Measurements from ENCODE around the gene TTLL10. TPM values are rescaled to one million over a fixed set of nuclear protein-coding genes. Genes with fewer than 3 reads are reported as not detected.
"Not testable (repeated sequence)": the region's sequence is repeated elsewhere in the genome, so short reads cannot be mapped to it uniquely, and the experiment has no call there.

The TTLL10 gene
- total RNA-seq, 1 donor from 2014 or later = not detected

GRCh38 chr1:1141244-1141910, 32.3 kb upstream of the TTLL10 start:
- no peak for DNase-seq (ENCODE audit: low read depth, low spot score)

- DNase-seq (ENCODE audit: low read depth, low spot score) = no peak
These were observed 31.8 kb upstream of the TTLL10 start for GRCh38 chr1:1141911-1142250.

GRCh38 chr1:1142352-1142751, 31.3 kb upstream of the TTLL10 start:
- DNase-seq (ENCODE audit: low read depth, low spot score) = not testable (repeated sequence)

GRCh38 chr1:1142844-1143243, 30.8 kb upstream of the TTLL10 start:
- no peak for DNase-seq (ENCODE audit: low read depth, low spot score)

GRCh38 chr1:1143636-1144035, 30.0 kb upstream of the TTLL10 start:
- no peak for DNase-seq (ENCODE audit: low read depth, low spot score)

- no peak for DNase-seq (ENCODE audit: low read depth, low spot score)
These were observed 29.4 kb upstream of the TTLL10 start for GRCh38 chr1:1144122-1144842.

- DNase-seq (ENCODE audit: low read depth, low spot score) = no peak
These were observed 28.7 kb upstream of the TTLL10 start for GRCh38 chr1:1144843-1145546.

GRCh38 chr1:1145547-1145914, 28.1 kb upstream of the TTLL10 start:
- no peak for DNase-seq (ENCODE audit: low read depth, low spot score)

- no peak for DNase-seq (ENCODE audit: low read depth, low spot score)
These were observed 27.7 kb upstream of the TTLL10 start for GRCh38 chr1:1146026-1146425.

GRCh38 chr1:1146596-1146995, 27.1 kb upstream of the TTLL10 start:
- no peak for DNase-seq (ENCODE audit: low read depth, low spot score)

GRCh38 chr1:1148061-1148460, 25.6 kb upstream of the TTLL10 start:
- no peak for DNase-seq (ENCODE audit: low read depth, low spot score)

- no peak for DNase-seq (ENCODE audit: low read depth, low spot score)
These were observed 25.1 kb upstream of the TTLL10 start for GRCh38 chr1:1148569-1148968.

GRCh38 chr1:1149416-1149815, 24.3 kb upstream of the TTLL10 start:
- DNase-seq (ENCODE audit: low read depth, low spot score) = no peak

GRCh38 chr1:1150100-1150499, 23.6 kb upstream of the TTLL10 start:
- no peak for DNase-seq (ENCODE audit: low read depth, low spot score)

- no peak for DNase-seq (ENCODE audit: low read depth, low spot score)
These were observed 22.4 kb upstream of the TTLL10 start for GRCh38 chr1:1151306-1151705.

GRCh38 chr1:1152431-1152830, 21.2 kb upstream of the TTLL10 start:
- not testable (repeated sequence) for DNase-seq (ENCODE audit: low read depth, low spot score)

- not testable (repeated sequence) for DNase-seq (ENCODE audit: low read depth, low spot score)
These were observed 20.5 kb upstream of the TTLL10 start for GRCh38 chr1:1153215-1153614.

- DNase-seq (ENCODE audit: low read depth, low spot score) = no peak
These were observed 19.8 kb upstream of the TTLL10 start for GRCh38 chr1:1153874-1154273.

- no peak for DNase-seq (ENCODE audit: low read depth, low spot score)
These were observed 18.4 kb upstream of the TTLL10 start for GRCh38 chr1:1155258-1155657.

- DNase-seq (ENCODE audit: low read depth, low spot score) = no peak
These were observed 17.3 kb upstream of the TTLL10 start for GRCh38 chr1:1156140-1157032.

- no peak for DNase-seq (ENCODE audit: low read depth, low spot score)
These were observed 16.7 kb upstream of the TTLL10 start for GRCh38 chr1:1157033-1157365.

- DNase-seq (ENCODE audit: low read depth, low spot score) = peak; percentile 46
These were observed 16.2 kb upstream of the TTLL10 start for GRCh38 chr1:1157426-1157913.
